PC-9 (cell line): ENCODE results near the gene NPW. TPM values are rescaled to one million over a fixed set of nuclear protein-coding genes. Genes with fewer than 3 reads are reported as not detected.

Experiments used
- BruUV-seq: library from RNA; stranded (reverse); fragments of 400-500 nt; replicated peaks from 2 replicates; lab custom pipeline; 2021; lab: Mats Ljungman, UMichigan
- CTCF ChIA-PET: fragments of 300-600 bp; sonication (Branson Sonifier 250); formaldehyde crosslinking; loops from one replicate; lab custom pipeline; 2022; ENCODE audit warnings: antibody characterized with exemption; lab: Charles Lee
- POLR2A ChIA-PET: fragments of 300-600 bp; sonication (Branson Sonifier 250); formaldehyde crosslinking; loops from one replicate; lab custom pipeline; 2022; ENCODE audit warnings: antibody characterized with exemption; ENCODE audit not compliant: unreplicated experiment; lab: Charles Lee
- DNase-seq, 2 experiments: peaks; one replicate each; pipeline versions ENCODE4 v3.0.0 to v3.0.0-alpha.2; 2015 to 2022; ENCODE audit warnings: mixed read lengths in 1 of 2
- H2AFZ ChIP-seq: fragments of 200-600 bp; sonication (generic); 2 replicates; pipeline ENCODE4 v1.8.1; 2017; ENCODE audit warnings: antibody characterized with exemption
- H3F3A ChIP-seq: fragments of 200-600 bp; sonication (generic); 2 replicates; pipeline ENCODE4 v1.8.1; 2017; ENCODE audit warnings: antibody characterized with exemption, mild to moderate bottlenecking, low read depth; ENCODE audit not compliant: insufficient read depth
- H3K27ac ChIP-seq: fragments of 200-600 bp; sonication (generic); 2 replicates; pipeline ENCODE4 v1.6.1; 2016; ENCODE audit warnings: mixed run types
- H3K27me3 ChIP-seq: fragments of 200-600 bp; sonication (generic); 2 replicates; pipeline ENCODE4 v1.6.1; 2016; ENCODE audit warnings: low read depth, mixed run types; ENCODE audit not compliant: insufficient read depth
- H3K36me3 ChIP-seq: fragments of 200-600 bp; sonication (generic); 2 replicates; pipeline ENCODE4 v1.6.1; 2016; ENCODE audit warnings: low read depth, mixed run types
- H3K4me1 ChIP-seq: fragments of 200-600 bp; sonication (generic); replicated peaks from 2 replicates; pipeline ENCODE4 v1.6.1; 2016; ENCODE audit warnings: mixed run types; ENCODE audit not compliant: insufficient read depth
- H3K4me2 ChIP-seq: fragments of 200-600 bp; sonication (generic); 2 replicates; pipeline ENCODE4 v1.6.1; 2017; ENCODE audit warnings: mixed run types
- H3K4me3 ChIP-seq: fragments of 200-600 bp; sonication (generic); 2 replicates; pipeline ENCODE4 v1.6.1; 2016; ENCODE audit warnings: mixed run types
- H3K79me2 ChIP-seq: fragments of 200-600 bp; sonication (generic); 2 replicates; pipeline ENCODE4 v1.6.1; 2017; ENCODE audit warnings: low read depth, mixed run types
- H3K9me2 ChIP-seq: fragments of 200-600 bp; sonication (generic); 2 replicates; pipeline ENCODE4 v1.8.1; 2017; ENCODE audit warnings: mild to moderate bottlenecking; ENCODE audit not compliant: insufficient read depth
- H3K9me3 ChIP-seq: fragments of 200-600 bp; sonication (generic); 2 replicates; pipeline ENCODE4 v1.8.1; 2016; ENCODE audit warnings: low read depth; ENCODE audit not compliant: insufficient read depth
- H4K20me1 ChIP-seq: fragments of 200-600 bp; sonication (generic); 2 replicates; pipeline ENCODE4 v1.8.1; 2017; ENCODE audit not compliant: insufficient read depth
- CTCF ChIP-seq: fragments of 200-600 bp; sonication (generic); conservative IDR thresholded peaks from 2 replicates; pipeline ENCODE4 v1.6.1; 2017; ENCODE audit warnings: mixed run types, antibody characterized with exemption, mild to moderate bottlenecking, moderate library complexity
- EZH2 ChIP-seq: fragments of 200-600 bp; sonication (generic); IDR thresholded peaks from 2 replicates; pipeline ENCODE4 v1.8.0; 2017; ENCODE audit warnings: antibody characterized with exemption, low read depth
- intact Hi-C: fragments of 100-400 bp; cut with micrococcal nuclease; formaldehyde crosslinking; loops from one replicate; pipeline ENCODE4 v1.10.0; 2022; ENCODE audit not compliant: unreplicated experiment
- total RNA-seq: library from RNA; stranded (reverse); gene quantifications from 2 replicates; pipeline ENCODE4 v1.2.3, GENCODE V29; 2021

NPW gene
- total RNA-seq, 1 experiment from 2014 or later, result 4.0 TPM

- Histone ChIP-seq H3K4me2 (no peak overlapping the region), H2AFZ (no peak overlapping the region), H3K4me1 (peaks cover 32% of the 10 kb centered on the region), H3K36me3 (no peaks in the 10 kb centered on the region; the same call in 1 of the 2 replicates), H3K79me2 (no peaks in the 10 kb centered on the region), H3F3A (peaks cover 64% of the 10 kb centered on the region), H3K27ac (no peak overlapping the region), H3K9me2 (no peaks in the 10 kb centered on the region), H3K4me3 (no peak overlapping the region), H3K27me3 (no peaks in the 10 kb centered on the region), H3K9me3 (no peaks in the 10 kb centered on the region), H4K20me1 (no peaks in the 10 kb centered on the region)
- POLR2A ChIA-PET, result no interaction called here
- no peak for DNase-seq
- intact Hi-C loops, result no loop called here
- BruUV-seq, result no TSS peak
- CTCF ChIA-PET, result no interaction called here
- TF ChIP-seq EZH2 (no peak), CTCF (no peak)
Observed at GRCh38 chr16:1991135-1991551, 28.4 kb upstream of the NPW start.

- CTCF ChIA-PET, result no interaction called here
- peak overlapping the region; percentile 24; the same call in 1 of the 2 replicates for H3K4me2 ChIP-seq
- no peak overlapping the region for H2AFZ ChIP-seq
Observed at GRCh38 chr16:1991588-1991947, 28.0 kb upstream of the NPW start.

GRCh38 chr16:1991948-1992703, 27.5 kb upstream of the NPW start:
- Histone ChIP-seq H2AFZ (no peak overlapping the region), H3K4me2 (peak overlapping the region; percentile 24; the same call in 1 of the 2 replicates), H3K9me2 (no peaks in the 10 kb centered on the region), H3K36me3 (no peaks in the 10 kb centered on the region), H3K79me2 (no peaks in the 10 kb centered on the region), H3F3A (peaks cover 71% of the 10 kb centered on the region), H3K9me3 (no peaks in the 10 kb centered on the region), H3K4me1 (peaks cover 30% of the 10 kb centered on the region), H4K20me1 (no peaks in the 10 kb centered on the region), H3K27ac (no peak overlapping the region), H3K27me3 (no peaks in the 10 kb centered on the region), H3K4me3 (no peak overlapping the region)
- ChIA-PET POLR2A (interaction anchor here (0.6 kb wide), 3 partner anchors 43 to 94 kb away, joined by 3 to 14 read pairs (median 4); no protein-coding TSS in a partner anchor), CTCF (interaction anchor here (0.6 kb wide), 1 partner anchor 30 kb away, joined by 3 read pairs; no protein-coding TSS in a partner anchor)
- no peak for TF ChIP-seq CTCF
- no peak for TF ChIP-seq EZH2
- intact Hi-C loops, result no loop called here
- DNase-seq, result peak; percentile 60 to 94
- BruUV-seq, result no TSS peak

More at GRCh38 chr16:1991588-1991947, 28.0 kb upstream of the NPW start:
- Histone ChIP-seq H3K36me3 (no peaks in the 10 kb centered on the region), H3K27ac (no peak overlapping the region), H3K4me1 (peaks cover 30% of the 10 kb centered on the region), H3F3A (peaks cover 68% of the 10 kb centered on the region), H3K79me2 (no peaks in the 10 kb centered on the region), H4K20me1 (no peaks in the 10 kb centered on the region), H3K27me3 (no peaks in the 10 kb centered on the region), H3K4me3 (no peak overlapping the region), H3K9me3 (no peaks in the 10 kb centered on the region), H3K9me2 (no peaks in the 10 kb centered on the region)
- DNase-seq, result no peak
- TSS peak; percentile 55 for BruUV-seq
- POLR2A ChIA-PET, result no interaction called here
- TF ChIP-seq CTCF (no peak), EZH2 (no peak)
- intact Hi-C loops, result no loop called here
